K562 (cell line): ENCODE results near the gene SC5D.

Experiments
- CTCF ChIP-seq, 3 experiments: IDR thresholded peaks in 2 of 3; conservative IDR thresholded peaks in 1 of 3; 2 replicates each; pipeline ENCODE4 v1.5.1; 2011 to 2012; ENCODE audit warnings: low read length in 3 of 3, mild to moderate bottlenecking in 3 of 3, control low read depth in 2 of 3, improper control_type of control experiment in 1 of 3, inconsistent platforms in 1 of 3, low read depth in 1 of 3, mixed read lengths in 1 of 3, moderate library complexity in 1 of 3; ENCODE audit not compliant: insufficient read depth in 2 of 3
- FOSL1 ChIP-seq: fragments of 200-800 bp; sonication (Bioruptor generic); conservative IDR thresholded peaks from 2 replicates; pipeline ENCODE4 v1.6.1; 2016; ENCODE audit warnings: missing genetic modification characterization, missing compliant biosample characterization
- KHSRP ChIP-seq: fragments of 450-650 bp; IDR thresholded peaks from 2 replicates; pipeline ENCODE4 v1.6.1; 2017
- POLR2A ChIP-seq: fragments of 450-650 bp; conservative IDR thresholded peaks from 2 replicates; pipeline ENCODE4 v1.6.1; 2016
- ZBTB34 ChIP-seq: fragments of 250-450 bp; sonication (Bioruptor Pico); IDR thresholded peaks from 2 replicates; pipeline ENCODE4 v1.8.0; 2021; ENCODE audit warnings: mild to moderate bottlenecking, moderate library complexity
- ZNF282 ChIP-seq: sonication (generic); formaldehyde crosslinking; IDR thresholded peaks from 2 replicates; pipeline ENCODE4 v1.8.1; 2023; ENCODE audit warnings: missing genetic modification reagents
- ZNF512 ChIP-seq: IDR thresholded peaks from 2 replicates; pipeline ENCODE4 v1.6.1; 2016; ENCODE audit warnings: missing genetic modification characterization, missing compliant biosample characterization
- ZNF785 ChIP-seq: fragments of 250-450 bp; sonication (Bioruptor Pico); IDR thresholded peaks from 2 replicates; pipeline ENCODE4 v1.4.0; 2020; ENCODE audit warnings: mild to moderate bottlenecking

GRCh38 chr11:121341609-121342008 lies 49.0 kb downstream of the SC5D start:
- no peak for TF ChIP-seq KHSRP
- no peak for TF ChIP-seq POLR2A
- TF ChIP-seq ZBTB34 (CRISPR knock-in tag) = no peak
- no peak for TF ChIP-seq ZNF785 (CRISPR knock-in tag)
- no peak for TF ChIP-seq FOSL1 (tag)
- TF ChIP-seq CTCF (IDR thresholded peaks at IDR 0.05 in 2 of 3, conservative IDR thresholded peaks at IDR 0.05 in 1 of 3; ENCODE audit: insufficient read depth in 2 of 3, low read depth in 1 of 3, low read length in 3 of 3) = no peak
- TF ChIP-seq ZNF282 (CRISPR knock-in tag) = no peak
- no peak for TF ChIP-seq ZNF512
